Measurements from ENCODE around the gene HIPK1.

Gene HIPK1

DNA sequence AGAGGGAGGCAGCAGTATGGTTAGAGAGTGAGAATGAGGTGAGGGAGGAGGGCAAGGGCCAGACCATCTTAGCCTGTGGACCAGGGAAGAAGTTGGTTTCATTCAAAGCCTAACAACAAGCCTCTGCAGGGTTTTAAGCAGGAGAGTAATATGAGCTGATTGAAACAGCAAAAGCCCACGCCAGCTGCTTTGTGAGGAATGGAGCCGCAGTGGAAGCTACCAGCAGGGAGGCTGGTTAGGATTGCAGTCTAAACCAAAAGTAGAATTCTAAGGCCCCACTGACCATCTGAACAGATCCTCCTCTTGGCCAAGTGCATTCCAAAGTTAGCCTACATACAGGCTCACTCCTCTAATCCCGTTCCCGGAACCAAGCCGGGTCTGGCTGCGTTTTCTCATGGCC lies 94.9 kb downstream of the HIPK1 start:
- no peaks in the 10 kb centered on the region for H3K36me3 ChIP-seq (ENCODE audit: control insufficient read depth, insufficient read depth, low read length, severe bottlenecking)
- peak; percentile 55 for DNase-seq (ENCODE audit: low read depth)
- no peaks in the 10 kb centered on the region for H3K4me1 ChIP-seq (ENCODE audit: control insufficient read depth, insufficient read depth, low read length)
- H3K4me3 ChIP-seq (ENCODE audit: low read length): no peak overlapping the region
- H3K9ac ChIP-seq (ENCODE audit: low read length): no peak overlapping the region
- H3K9me3 ChIP-seq (ENCODE audit: control insufficient read depth, low read length): no peaks in the 10 kb centered on the region
- no peaks in the 10 kb centered on the region for H3K27me3 ChIP-seq (replicated peaks; ENCODE audit: control insufficient read depth, insufficient read depth, low read length)

DNA sequence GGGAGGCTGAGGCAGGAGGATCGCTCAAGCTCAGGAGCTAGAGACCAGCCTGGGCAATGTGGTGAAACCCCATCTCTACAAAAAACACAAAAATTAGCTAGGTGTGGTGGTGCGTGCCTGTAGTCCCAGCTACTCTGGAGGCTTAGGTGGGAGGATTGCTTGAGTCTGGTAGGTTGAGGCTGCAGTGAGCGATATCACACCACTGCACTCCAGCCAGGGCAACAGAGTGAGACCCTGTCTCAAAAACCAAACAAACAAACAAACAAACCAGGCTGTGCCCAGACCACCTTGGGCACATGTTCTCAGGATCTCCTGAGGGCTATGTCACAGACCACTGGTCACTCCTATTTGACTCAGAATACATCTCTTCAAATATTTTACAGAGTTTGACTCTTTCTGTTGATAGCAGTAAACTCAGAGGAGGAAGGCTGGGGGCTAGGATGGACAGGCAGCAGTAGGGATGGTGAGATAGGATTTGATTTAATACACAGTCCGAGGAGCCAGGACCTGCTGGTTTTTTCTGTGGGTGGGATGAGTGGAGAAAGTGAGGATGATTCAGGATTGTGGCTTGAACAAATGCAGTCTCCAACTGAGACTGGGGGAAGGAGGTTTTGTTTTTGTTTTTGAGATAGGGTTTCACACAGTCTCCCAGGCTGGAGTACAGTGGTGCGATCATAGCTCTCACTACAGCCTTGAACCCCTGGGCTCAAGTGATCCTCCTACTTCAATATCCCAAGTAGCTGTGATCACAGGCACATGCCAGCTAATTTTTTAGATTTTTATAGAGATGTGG lies 96.7 kb downstream of the HIPK1 start:
- Histone ChIP-seq H3K9me3 (ENCODE audit: control insufficient read depth, low read length) (no peaks in the 10 kb centered on the region), H3K4me3 (ENCODE audit: low read length) (no peak overlapping the region), H3K4me1 (ENCODE audit: control insufficient read depth, insufficient read depth, low read length) (no peaks in the 10 kb centered on the region), H3K27me3 (replicated peaks; ENCODE audit: control insufficient read depth, insufficient read depth, low read length) (no peaks in the 10 kb centered on the region), H3K36me3 (ENCODE audit: control insufficient read depth, insufficient read depth, low read length, severe bottlenecking) (no peaks in the 10 kb centered on the region), H3K9ac (ENCODE audit: low read length) (no peak overlapping the region)
- no peak for DNase-seq (ENCODE audit: low read depth)

DNA sequence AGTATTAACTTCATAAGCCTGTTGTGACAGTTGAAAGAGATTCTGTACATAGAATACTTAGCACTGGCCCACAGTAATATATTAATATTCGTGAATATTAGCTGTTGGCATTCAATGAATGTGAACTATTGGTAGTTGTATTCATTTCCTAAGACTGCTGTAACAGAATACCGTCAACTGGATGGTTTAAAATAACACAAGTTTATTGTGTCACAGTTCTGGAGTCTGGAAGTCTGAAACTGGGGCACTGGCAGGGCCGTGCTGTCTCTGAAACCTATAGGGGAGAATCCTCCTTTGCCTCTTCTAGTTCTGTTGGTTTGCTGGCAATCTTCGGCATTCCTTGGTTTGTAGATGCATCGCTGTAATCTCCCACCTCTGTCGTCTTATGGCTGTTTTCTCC lies 97.7 kb downstream of the HIPK1 start:
- H3K27me3 ChIP-seq (replicated peaks; ENCODE audit: control insufficient read depth, insufficient read depth, low read length): no peaks in the 10 kb centered on the region
- H3K4me3 ChIP-seq (ENCODE audit: low read length): no peak overlapping the region
- no peaks in the 10 kb centered on the region for H3K36me3 ChIP-seq (ENCODE audit: control insufficient read depth, insufficient read depth, low read length, severe bottlenecking)
- H3K4me1 ChIP-seq (ENCODE audit: control insufficient read depth, insufficient read depth, low read length): no peaks in the 10 kb centered on the region
- no peak overlapping the region for H3K9ac ChIP-seq (ENCODE audit: low read length)
- no peak for DNase-seq (ENCODE audit: low read depth)
- H3K9me3 ChIP-seq (ENCODE audit: control insufficient read depth, low read length): no peaks in the 10 kb centered on the region
